H7 (cell line): ENCODE measurements around the gene KLF5. TPM values are rescaled to one million over a fixed set of nuclear protein-coding genes. Genes with fewer than 3 reads are reported as not detected.

Experiments used
- DNase-seq: peaks from one replicate; pipeline ENCODE4 v3.0.0; 2012
- H3K27me3 ChIP-seq: 2 replicates; pipeline ENCODE4 v1.6.0; 2011; ENCODE audit warnings: mild to moderate bottlenecking, low read length; ENCODE audit not compliant: control insufficient read depth, insufficient read depth
- H3K36me3 ChIP-seq: replicated peaks from 2 replicates; pipeline ENCODE4 v1.5.1; 2011; ENCODE audit warnings: low read length; ENCODE audit not compliant: control insufficient read depth, insufficient read depth
- H3K4me3 ChIP-seq: 2 replicates; pipeline ENCODE4 v1.5.1; 2011; ENCODE audit warnings: low read depth, mild to moderate bottlenecking, control low read depth, low read length, moderate library complexity; ENCODE audit not compliant: insufficient read depth
- total RNA-seq: library from RNA; depleted of rRNA; stranded (reverse); fragments of >200 nt; shearing (Covaris generic); gene quantifications from 2 replicates; pipeline ENCODE4 v1.2.3, GENCODE V29; 2014

Gene KLF5
- total RNA-seq, 1 experiment from 2014 or later, result 3.8 TPM

DNA sequence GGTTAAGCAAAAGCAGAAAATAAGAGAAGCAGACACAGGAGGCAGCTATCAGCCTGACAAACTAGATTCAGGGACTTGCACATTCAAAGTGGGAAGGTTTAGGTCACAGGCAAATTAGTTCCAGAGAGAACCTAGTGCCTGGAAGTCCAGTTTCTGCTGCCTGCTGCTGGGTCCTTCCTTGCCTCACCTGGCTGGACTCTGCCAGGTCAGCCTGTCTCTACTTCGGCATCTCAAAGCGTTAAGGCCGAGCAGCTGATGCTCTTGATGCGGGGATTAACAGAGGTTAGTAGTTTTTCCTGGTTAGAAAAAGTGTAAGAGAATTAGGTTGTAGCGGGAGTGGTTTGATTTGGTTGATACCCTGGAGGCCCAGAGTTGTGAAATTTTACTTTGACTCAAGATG, 52.0 kb downstream of the KLF5 start:
- Histone ChIP-seq H3K4me3 (no peak overlapping the region), H3K36me3 (no peaks in the 10 kb centered on the region), H3K27me3 (no peaks in the 10 kb centered on the region)
- DNase-seq, result no peak

DNA sequence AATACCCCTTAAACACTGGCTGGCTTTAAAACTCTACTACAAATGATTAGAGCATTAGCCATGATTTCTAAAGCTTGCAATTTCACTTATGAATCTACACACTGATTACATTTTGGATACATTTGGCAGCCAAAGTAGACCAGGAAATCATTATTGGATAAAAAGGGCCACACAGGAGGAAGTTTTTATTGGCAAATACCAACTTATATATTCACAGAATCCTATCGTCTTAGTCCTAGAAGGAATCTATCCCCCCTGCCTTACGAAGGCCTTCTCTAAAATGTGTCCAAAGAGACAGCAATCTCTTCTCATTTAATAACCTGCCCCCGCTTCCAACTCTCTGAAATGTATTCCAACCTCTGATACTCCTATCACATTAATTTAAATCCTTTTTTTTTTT, 52.5 kb downstream of the KLF5 start:
- H3K36me3 ChIP-seq, result no peaks in the 10 kb centered on the region
- no peaks in the 10 kb centered on the region for H3K27me3 ChIP-seq
- no peak for DNase-seq
- no peak overlapping the region for H3K4me3 ChIP-seq

DNA sequence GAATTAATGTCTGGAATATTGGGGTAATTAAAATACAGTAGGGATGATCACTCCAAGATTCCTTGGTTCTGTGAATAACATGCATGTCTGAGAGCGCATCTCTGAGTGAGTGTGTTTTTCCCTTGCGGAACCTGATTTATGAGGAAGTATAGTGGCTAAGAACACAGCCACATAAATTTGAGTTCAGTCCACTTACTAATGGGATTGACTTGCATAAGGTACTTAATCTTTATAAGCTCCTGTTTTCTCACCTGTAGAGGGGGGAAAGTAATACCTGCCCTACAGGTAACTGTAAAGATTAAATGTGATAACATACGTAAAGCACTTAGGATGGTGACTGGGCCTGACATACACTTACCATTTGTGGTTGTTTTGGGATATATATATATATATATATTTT, 60.8 kb downstream of the KLF5 start:
- Histone ChIP-seq H3K4me3 (no peak overlapping the region), H3K27me3 (no peaks in the 10 kb centered on the region)
- no peak for DNase-seq

More for the DNA sequence above, 60.8 kb downstream of the KLF5 start:
- H3K36me3 ChIP-seq, result no peaks in the 10 kb centered on the region
